A549 (cell line): ENCODE results near the gene ADAP1. TPM values are rescaled to one million over a fixed set of nuclear protein-coding genes. Genes with fewer than 3 reads are reported as not detected.

Source experiments
- ATAC-seq, 2 experiments: fragments of 200-7000 bp in 1 of 2; fragments of >200 bp in 1 of 2; cut with Nextera tagmentation in 1 of 2; cut with Tn5 transposase in 1 of 2; 3 replicates each; pipeline versions ENCODE4 v1.8.0 to v1.9.1; 2018 to 2020; ENCODE audit warnings: mild to moderate bottlenecking in 1 of 2, moderate library complexity in 1 of 2
- CTCF ChIA-PET: fragments of 300-600 bp; sonication (Branson Sonifier 250); formaldehyde crosslinking; extraction: SDS; loops from one replicate; lab custom pipeline; 2021; ENCODE audit warnings: antibody characterized with exemption, inconsistent platforms; lab: Yijun Ruan, JAX
- POLR2A ChIA-PET: fragments of 350-600 bp; formaldehyde crosslinking; extraction: SDS; loops from one replicate; lab custom pipeline; 2021; ENCODE audit warnings: antibody characterized with exemption, inconsistent platforms; lab: Yijun Ruan, JAX
- DNase-seq, 2 experiments: peaks; one replicate each; pipeline versions ENCODE4 v3.0.0 to v3.0.0-alpha.2; 2011 to 2016; ENCODE audit warnings: low read depth in 1 of 2, low spot score in 1 of 2
- FAIRE-seq: peaks from 2 replicates; lab custom pipeline; 2011; peaks lifted over from hg19 to GRCh38; lab: Jason Lieb, UNC
- H3K27ac ChIP-seq, 2 experiments: fragments of >200 bp; sonication (Bioruptor Twin); formaldehyde crosslinking; 3 replicates each; pipeline ENCODE4 v1.5.1; 2016 to 2017
- H3K4me1 ChIP-seq: fragments of >200 bp; sonication (Bioruptor Twin); formaldehyde crosslinking; 3 replicates; pipeline ENCODE4 v1.6.1; 2016
- H3K4me2 ChIP-seq: fragments of >200 bp; sonication (Bioruptor Twin); formaldehyde crosslinking; 3 replicates; pipeline ENCODE4 v1.6.1; 2016
- H3K4me3 ChIP-seq: fragments of >200 bp; sonication (Bioruptor Twin); formaldehyde crosslinking; 3 replicates; pipeline ENCODE4 v1.5.1; 2016
- H3K9me3 ChIP-seq: fragments of >200 bp; sonication (Bioruptor Twin); formaldehyde crosslinking; 3 replicates; pipeline ENCODE4 v1.6.1; 2016
- BCL3 ChIP-seq: fragments of >200 bp; sonication (Bioruptor Twin); formaldehyde crosslinking; IDR thresholded peaks from 3 replicates; pipeline ENCODE4 v1.6.1; 2016
- BHLHE40 ChIP-seq: IDR thresholded peaks from 2 replicates; pipeline ENCODE4 v1.6.1; 2012; ENCODE audit warnings: low read depth, low read length, inconsistent platforms
- CHD4 ChIP-seq: fragments of 200-600 bp; sonication (generic); IDR thresholded peaks from 2 replicates; pipeline ENCODE4 v1.6.1; 2016; ENCODE audit warnings: antibody characterized with exemption, mild to moderate bottlenecking, borderline replicate concordance
- CTCF ChIP-seq: fragments of >200 bp; sonication (Bioruptor Twin); formaldehyde crosslinking; IDR thresholded peaks from 3 replicates; pipeline ENCODE4 v1.5.1; 2016
- E2F6 ChIP-seq: IDR thresholded peaks from 2 replicates; pipeline ENCODE4 v1.6.1; 2012; ENCODE audit warnings: low read depth, borderline replicate concordance
- EHF ChIP-seq: fragments of 250-450 bp; sonication (Bioruptor Pico); IDR thresholded peaks from 2 replicates; pipeline ENCODE4 v1.5.0; 2020; ENCODE audit warnings: mild to moderate bottlenecking
- ELK1 ChIP-seq: fragments of 150-350 bp; IDR thresholded peaks from 2 replicates; pipeline ENCODE4 v1.6.1; 2014; ENCODE audit warnings: low read depth, mild to moderate bottlenecking, low read length
- FOSB ChIP-seq: fragments of 250-450 bp; sonication (Bioruptor Pico); IDR thresholded peaks from 2 replicates; pipeline ENCODE4 v1.5.0; 2020; ENCODE audit warnings: mild to moderate bottlenecking, moderate library complexity
- FOSL2 ChIP-seq, 2 experiments: fragments of 450-650 bp in 1 of 2; fragments of >200 bp in 1 of 2; sonication (Bioruptor Twin) in 1 of 2; formaldehyde crosslinking; IDR thresholded peaks; 2 replicates each; pipeline versions ENCODE4 v1.5.0 to v1.6.1; 2016 to 2020; ENCODE audit warnings: mild to moderate bottlenecking in 1 of 2, moderate library complexity in 1 of 2
- FOXS1 ChIP-seq: fragments of 250-450 bp; sonication (Bioruptor Pico); IDR thresholded peaks from 2 replicates; pipeline ENCODE4 v1.5.0; 2020; ENCODE audit warnings: mild to moderate bottlenecking, moderate library complexity
- HOXA7 ChIP-seq: fragments of 250-450 bp; sonication (Bioruptor Pico); IDR thresholded peaks from 2 replicates; pipeline ENCODE4 v1.5.0; 2020; ENCODE audit warnings: mild to moderate bottlenecking, moderate library complexity
- HOXB5 ChIP-seq: fragments of 250-450 bp; sonication (Bioruptor Pico); IDR thresholded peaks from 2 replicates; pipeline ENCODE4 v1.5.0; 2020; ENCODE audit warnings: mild to moderate bottlenecking, moderate library complexity
- MAX ChIP-seq: IDR thresholded peaks from 2 replicates; pipeline ENCODE4 v1.6.1; 2012
- MAZ ChIP-seq: fragments of 150-350 bp; IDR thresholded peaks from 2 replicates; pipeline ENCODE4 v1.6.1; 2014; ENCODE audit warnings: antibody characterized with exemption, low read depth, low read length, borderline replicate concordance
- MYC ChIP-seq: IDR thresholded peaks from 2 replicates; pipeline ENCODE4 v1.6.1; 2012; ENCODE audit warnings: mild to moderate bottlenecking, inconsistent platforms, low read length, improper control_type of control experiment, borderline replicate concordance
- NFE2L2 ChIP-seq: fragments of 150-350 bp; conservative IDR thresholded peaks from 2 replicates; pipeline ENCODE4 v1.6.1; 2014; ENCODE audit warnings: low read length
- NR3C1 ChIP-seq: fragments of >200 bp; sonication (Bioruptor Twin); formaldehyde crosslinking; IDR thresholded peaks from 3 replicates; pipeline ENCODE4 v1.6.1; 2017
- PBX3 ChIP-seq: IDR thresholded peaks from 2 replicates; pipeline ENCODE4 v1.6.1; 2012
- PHF8 ChIP-seq: fragments of 200-600 bp; sonication (generic); IDR thresholded peaks from 2 replicates; pipeline ENCODE4 v1.6.1; 2016; ENCODE audit warnings: low read depth, mild to moderate bottlenecking, antibody characterized with exemption, moderate library complexity, borderline replicate concordance
- POLR2A ChIP-seq: IDR thresholded peaks from 2 replicates; pipeline ENCODE4 v1.6.1; 2012; ENCODE audit warnings: mild to moderate bottlenecking, low read length
- POLR2AphosphoS2 ChIP-seq: conservative IDR thresholded peaks from 2 replicates; pipeline ENCODE4 v1.6.1; 2012; ENCODE audit warnings: low read length, improper control_type of control experiment, inconsistent platforms
- RAD21 ChIP-seq, 2 experiments: fragments of >200 bp in 1 of 2; sonication (Bioruptor Twin) in 1 of 2; formaldehyde crosslinking in 1 of 2; IDR thresholded peaks in 1 of 2; conservative IDR thresholded peaks in 1 of 2; 2 replicates in 1 of 2; 3 replicates in 1 of 2; pipeline ENCODE4 v1.6.1; 2012 to 2018; ENCODE audit warnings: inconsistent platforms in 1 of 2
- RCOR1 ChIP-seq: fragments of 150-350 bp; IDR thresholded peaks from 2 replicates; pipeline ENCODE4 v1.6.1; 2014; ENCODE audit warnings: antibody characterized with exemption, low read length, low read depth
- REST ChIP-seq: fragments of 200-600 bp; sonication (generic); IDR thresholded peaks from 2 replicates; pipeline ENCODE4 v1.6.1; 2016; ENCODE audit warnings: antibody characterized with exemption, mild to moderate bottlenecking, moderate library complexity
- SMC3 ChIP-seq: fragments of >200 bp; sonication (Bioruptor Twin); formaldehyde crosslinking; IDR thresholded peaks from 3 replicates; pipeline ENCODE4 v1.6.1; 2018; ENCODE audit warnings: inconsistent platforms
- SREBF2 ChIP-seq: fragments of 450-650 bp; IDR thresholded peaks from 2 replicates; pipeline ENCODE4 v1.6.1; 2014; ENCODE audit warnings: mild to moderate bottlenecking, moderate library complexity
- TFCP2L1 ChIP-seq: fragments of 250-450 bp; sonication (Bioruptor Pico); IDR thresholded peaks from 2 replicates; pipeline ENCODE4 v1.5.0; 2021; ENCODE audit warnings: mild to moderate bottlenecking
- USF2 ChIP-seq: fragments of 450-650 bp; IDR thresholded peaks from 2 replicates; pipeline ENCODE4 v1.6.1; 2014; ENCODE audit warnings: antibody characterized with exemption
- WGBS: methylation state at CpG from one replicate; pipeline ENCODE4 v1.1.6; 2017; ENCODE audit errors: missing lambda C conversion rate; 5-methylcytosine and 5-hydroxymethylcytosine counted together
- polyA plus RNA-seq, 4 experiments: library from polyadenylated mRNA; depleted of rRNA in 3 of 4; stranded (reverse); fragments of >200 nt; fragmentation: RNase III in 1 of 4; extraction: RNeasy Plus Mini Kit Qiagen cat#74134 plus additional on column Dnase treatment in 1 of 4; gene quantifications; 2 replicates in 3 of 4; 3 replicates in 1 of 4; pipeline ENCODE4 v1.2.3, GENCODE V29; 2011 to 2017

Gene ADAP1
- polyA plus RNA-seq, 2 of the 4 experiments (the other 2 are of a cell fraction) = 1.7 to 2.5 TPM

- no peak for FAIRE-seq
- CTCF ChIA-PET = interaction anchor here (0.8 to 7.1 kb wide), 4 partner anchors 24 to 555 kb away, joined by 3 to 117 read pairs (median 4); no protein-coding TSS in a partner anchor
- TF ChIP-seq HOXB5 (CRISPR knock-in tag) (no peak), NFE2L2 (no peak), BCL3 (peak; percentile 81), SREBF2 (no peak), BHLHE40 (peak; percentile 98), FOSL2 (IDR thresholded peaks at IDR 0.05) (no peak), FOSL2 (CRISPR knock-in tag; IDR thresholded peaks at IDR 0.05) (peak; percentile 3; the same call in 1 of the 2 replicates), SMC3 (no peak), FOSB (no peak), TFCP2L1 (CRISPR knock-in tag) (no peak), RCOR1 (no peak), PHF8 (peak; percentile 71; the same call in 1 of the 2 replicates), MAZ (no peak), POLR2AphosphoS2 (no peak), USF2 (peak; percentile 97), CTCF (peak; percentile 24; the same call in 2 of the 3 replicates), EHF (CRISPR knock-in tag) (no peak), E2F6 (peak; percentile 93), HOXA7 (no peak), FOXS1 (no peak), CHD4 (no peak), POLR2A (peak; percentile 79), RAD21 (conservative IDR thresholded peaks at IDR 0.05 in 1 of 2, IDR thresholded peaks at IDR 0.05 in 1 of 2) (no peak), NR3C1 (no peak), REST (peak; percentile 67), MYC (peak; percentile 94), MAX (peak; percentile 97), ELK1 (no peak), PBX3 (peak; percentile 78)
Observed at GRCh38 chr7:876077-876971, 78.2 kb downstream of the ADAP1 start, which contains the start of gene GET4. TSS of gene GET4 (plus strand) at chr7:876554. CDS start at chr7:876646, 92 bp downstream.

More at GRCh38 chr7:876077-876971, 78.2 kb downstream of the ADAP1 start, which contains the start of gene GET4:
- Histone ChIP-seq H3K4me1 (peaks cover 22% of the 10 kb centered on the region), H3K27ac (peak within 1 kb of the TSS; percentile 93 to 97), H3K4me3 (peak within 1 kb of the TSS; percentile 69), H3K4me2 (peak within 1 kb of the TSS; percentile 92), H3K9me3 (no peaks in the 10 kb centered on the region)
- POLR2A ChIA-PET = interaction anchor here (1.0 kb wide), 3 partner anchors 21 to 76 kb away, joined by 3 to 5 read pairs (median 3); no protein-coding TSS in a partner anchor
- ATAC-seq = peak; percentile 87 to 89
- peak; percentile 79 to 96 for DNase-seq
- WGBS = under 1% methylated on average over 19 of the region's 129 CpGs
